ENCODE measurements around the gene PEX14.

Gene PEX14

GRCh38 chr1:10623686-10624145 is 149.0 kb downstream of the PEX14 start:
- no peak for DNase-seq

GRCh38 chr1:10624256-10625050 is 149.7 kb downstream of the PEX14 start:
- no peak for DNase-seq

GRCh38 chr1:10625076-10625475 is 150.3 kb downstream of the PEX14 start:
- DNase-seq: no peak

DNA sequence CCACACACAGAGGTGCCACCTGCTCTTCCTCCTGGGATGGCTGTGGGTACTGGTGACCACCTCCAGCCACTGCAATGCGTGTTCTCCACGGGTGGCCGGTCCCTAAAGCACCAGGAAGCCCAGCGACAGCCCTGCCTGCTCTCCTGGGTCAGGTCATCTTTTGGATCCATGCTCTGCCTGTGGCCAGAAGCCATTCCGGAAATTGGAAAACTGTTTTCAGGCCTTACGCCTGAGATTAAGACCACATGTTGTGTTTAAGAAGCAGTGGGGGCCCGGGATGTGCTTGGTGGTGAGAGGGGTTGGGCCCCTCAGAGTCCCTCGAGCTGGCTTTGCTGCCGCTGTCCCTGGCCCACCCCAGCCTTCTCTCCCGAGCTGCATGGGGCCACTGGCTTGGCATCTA is 150.8 kb downstream of the PEX14 start:
- no peak for DNase-seq

DNA sequence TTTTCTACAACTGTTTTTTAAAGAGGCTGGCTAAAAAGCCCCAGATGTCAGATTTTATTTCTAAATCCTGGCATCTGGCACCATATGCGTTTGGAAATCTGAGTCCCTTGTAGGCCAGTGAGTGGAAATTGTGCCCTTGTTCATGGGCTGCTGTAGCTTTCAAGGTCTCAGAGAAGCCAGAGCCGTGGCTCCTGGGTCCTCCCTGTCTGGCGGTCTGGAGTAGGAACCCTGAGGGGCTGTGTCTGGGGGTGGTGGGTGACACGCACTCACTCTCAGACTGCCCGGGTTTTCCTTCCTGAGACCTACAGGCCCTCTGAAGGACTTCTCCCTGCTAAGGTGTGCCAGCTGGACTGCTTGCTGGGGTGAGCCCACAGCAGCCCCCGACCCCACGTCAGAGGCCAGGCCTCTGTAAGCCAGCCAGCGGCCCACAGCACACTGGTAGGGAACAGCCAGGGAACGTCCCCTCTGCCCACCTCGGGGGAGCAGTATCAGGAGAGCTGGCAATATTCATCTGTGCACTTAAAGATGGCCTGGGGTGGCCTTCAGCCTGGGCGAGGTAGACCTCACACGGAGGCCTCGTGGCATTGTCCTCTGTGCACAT is 151.5 kb downstream of the PEX14 start:
- no peak for DNase-seq

DNA sequence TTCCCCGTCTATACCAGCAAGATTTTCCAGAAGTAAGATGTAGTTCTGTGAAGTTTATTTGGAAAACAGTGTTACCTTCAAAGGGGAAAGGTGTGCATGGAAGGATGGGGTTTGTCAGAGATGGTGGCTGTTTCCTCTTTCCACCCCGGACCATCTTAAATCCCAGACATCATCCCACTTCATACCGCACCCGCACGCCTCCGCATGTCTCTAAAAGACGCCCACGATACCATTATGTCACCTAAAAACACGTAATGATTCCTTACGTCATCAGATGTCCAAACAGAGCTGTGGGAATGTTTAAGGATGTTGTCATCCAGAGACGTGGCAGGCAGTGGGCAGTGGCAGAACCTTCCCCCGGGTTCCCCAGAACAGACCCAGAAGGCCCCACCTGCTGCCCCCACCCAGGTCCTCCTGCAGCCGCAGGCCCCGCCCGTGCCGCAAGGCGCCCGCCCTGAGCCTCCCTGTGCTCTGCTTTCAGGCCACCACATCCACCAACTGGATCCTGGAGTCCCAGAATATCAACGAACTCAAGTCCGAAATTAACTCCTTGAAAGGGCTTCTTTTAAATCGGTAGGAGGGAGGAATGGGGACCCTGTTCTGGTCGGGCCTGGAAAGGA is 152.2 kb downstream of the PEX14 start:
- peak; percentile 16 to 59 for DNase-seq

GRCh38 chr1:10628685-10629084 is 153.9 kb downstream of the PEX14 start:
- DNase-seq: no peak

DNA sequence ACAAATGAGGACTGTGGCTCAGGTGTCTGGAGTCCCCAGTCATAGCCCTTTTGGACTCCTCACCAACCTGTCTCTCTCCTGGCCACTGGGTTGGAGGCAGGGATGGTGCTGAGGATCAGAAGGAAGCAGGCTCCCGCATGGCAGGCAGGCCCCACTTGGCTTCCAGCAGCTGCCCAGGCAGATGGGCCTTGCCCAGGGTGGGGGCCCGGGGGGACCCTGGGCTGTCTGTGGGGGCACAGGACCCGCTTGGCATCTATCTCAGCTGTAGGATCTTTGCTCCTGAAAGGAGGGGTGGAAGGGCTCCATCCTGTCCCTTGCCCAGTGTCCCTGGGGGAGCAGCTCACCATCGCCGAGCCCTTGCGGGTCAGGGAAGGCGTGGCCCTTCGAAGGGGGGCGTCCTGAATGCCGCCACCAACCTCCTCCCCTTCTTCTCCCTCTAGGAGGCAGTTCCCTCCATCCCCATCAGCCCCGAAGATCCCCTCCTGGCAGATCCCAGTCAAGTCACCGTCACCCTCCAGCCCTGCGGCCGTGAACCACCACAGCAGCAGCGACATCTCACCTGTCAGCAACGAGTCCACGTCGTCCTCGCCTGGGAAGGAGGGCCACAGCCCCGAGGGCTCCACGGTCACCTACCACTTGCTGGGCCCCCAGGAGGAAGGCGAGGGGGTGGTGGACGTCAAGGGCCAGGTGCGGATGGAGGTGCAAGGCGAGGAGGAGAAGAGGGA is 154.5 kb downstream of the PEX14 start:
- no peak for DNase-seq

DNA sequence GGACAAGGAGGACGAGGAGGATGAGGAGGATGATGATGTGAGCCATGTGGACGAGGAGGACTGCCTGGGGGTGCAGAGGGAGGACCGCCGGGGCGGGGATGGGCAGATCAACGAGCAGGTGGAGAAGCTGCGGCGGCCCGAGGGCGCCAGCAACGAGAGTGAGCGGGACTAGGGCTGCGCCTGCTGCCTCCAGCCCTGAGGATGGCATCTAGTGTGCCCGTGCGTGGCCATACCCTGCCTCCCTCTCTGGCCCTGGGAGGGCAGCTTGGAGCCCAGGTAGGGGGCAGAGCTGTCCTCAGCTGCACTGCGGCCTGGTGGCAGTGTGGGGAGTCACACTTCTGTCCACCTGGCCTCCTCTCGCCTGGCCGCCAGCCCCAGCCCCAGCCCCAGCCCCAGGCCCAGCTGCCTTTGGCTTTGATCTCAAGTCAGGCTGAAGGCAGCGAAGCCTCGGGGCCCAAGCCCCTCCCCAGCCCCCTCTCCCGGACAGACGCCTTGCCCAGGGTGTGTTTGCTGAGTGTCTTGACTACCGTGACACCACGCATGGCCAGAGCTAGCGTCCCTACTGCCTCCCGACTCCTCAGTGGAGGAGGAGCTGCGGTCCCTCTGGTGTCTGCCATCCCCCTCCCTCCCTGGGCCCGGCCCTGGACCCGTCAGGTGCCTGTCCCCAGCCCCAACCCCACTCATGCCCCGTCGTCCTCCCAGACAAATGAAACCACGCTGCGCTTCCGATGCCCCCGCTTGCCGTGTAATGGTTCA is 155.2 kb downstream of the PEX14 start:
- no peak for DNase-seq

GRCh38 chr1:10630661-10631120 is 155.9 kb downstream of the PEX14 start:
- no peak for DNase-seq

GRCh38 chr1:10631121-10631810 is 156.5 kb downstream of the PEX14 start:
- DNase-seq: no peak

GRCh38 chr1:10631811-10632593 is 157.3 kb downstream of the PEX14 start:
- no peak for DNase-seq

- no peak for DNase-seq
Observed at GRCh38 chr1:10632691-10633090, 157.9 kb downstream of the PEX14 start.

GRCh38 chr1:10633416-10633815 is 158.7 kb downstream of the PEX14 start:
- no peak for DNase-seq

DNA sequence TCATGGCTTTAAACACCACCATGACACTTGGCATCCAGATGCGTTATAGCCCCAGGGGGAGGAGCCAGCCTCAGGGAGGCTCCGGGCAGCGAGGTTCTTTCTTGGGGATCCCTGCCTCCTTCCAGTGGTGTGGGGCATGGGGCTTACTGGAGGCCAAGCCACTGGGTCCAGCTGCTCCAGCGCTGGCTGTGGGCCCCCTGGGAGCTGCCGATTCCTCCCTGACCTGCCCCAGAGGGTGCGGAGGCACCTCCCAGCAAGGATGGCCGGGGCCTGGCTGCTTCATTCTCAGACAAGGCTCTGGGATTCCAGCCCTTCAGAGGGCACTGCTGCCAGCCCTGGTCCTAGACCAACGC is 159.3 kb downstream of the PEX14 start:
- DNase-seq: no peak

DNA sequence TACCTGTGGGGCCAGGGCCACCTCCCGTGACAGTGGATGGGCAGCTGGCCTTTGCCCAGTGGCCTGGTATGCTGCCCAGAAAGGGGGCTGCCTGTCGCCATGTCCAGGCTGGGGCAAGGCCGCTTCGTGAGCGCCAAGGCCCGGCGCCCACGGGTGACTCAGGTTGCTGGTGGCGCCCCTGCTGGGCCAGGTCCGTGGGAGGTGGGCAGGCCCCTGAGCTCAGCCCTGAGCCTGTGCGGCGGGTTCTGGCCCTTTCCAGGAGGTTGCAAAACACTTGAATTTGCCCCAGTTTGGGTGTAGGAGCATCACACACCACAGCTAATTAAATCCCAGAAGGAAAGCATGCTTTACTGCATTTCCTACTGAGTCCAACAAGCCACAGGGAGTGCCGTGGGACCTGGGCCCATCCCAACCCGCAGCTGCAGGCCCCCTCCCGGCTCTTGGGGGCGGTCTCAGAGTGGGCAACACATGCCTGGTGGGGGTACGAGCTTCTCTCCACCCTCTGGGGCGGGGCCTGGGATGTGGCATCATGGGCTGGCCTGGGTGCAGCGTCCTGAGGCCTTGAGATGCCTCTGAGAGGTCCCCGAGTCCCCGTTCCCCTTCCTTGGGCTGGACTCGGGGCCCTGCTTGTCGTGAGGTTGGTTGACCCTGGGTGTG is 159.8 kb downstream of the PEX14 start:
- no peak for DNase-seq

- DNase-seq: no peak
Observed at GRCh38 chr1:10635085-10635896, 160.5 kb downstream of the PEX14 start.

GRCh38 chr1:10635992-10636391 is 161.2 kb downstream of the PEX14 start:
- no peak for DNase-seq

- no peak for DNase-seq
Observed at GRCh38 chr1:10637400-10637799, 162.7 kb downstream of the PEX14 start.
